IPS-11a (cell line): ENCODE results near the gene CGN.

Experiments used
- H3K4me3 ChIP-seq: one replicate; pipeline ENCODE4 v1.5.1; 2013; ENCODE audit warnings: low read depth, low read length, control low read depth

CGN gene

GRCh38 chr1:151545542-151545941, 34.4 kb downstream of the CGN start:
- H3K4me3 ChIP-seq = no peak overlapping the region

GRCh38 chr1:151546011-151546925, 35.1 kb downstream of the CGN start:
- no peak overlapping the region for H3K4me3 ChIP-seq

GRCh38 chr1:151547119-151547899, 36.1 kb downstream of the CGN start:
- H3K4me3 ChIP-seq = no peak overlapping the region

- no peak overlapping the region for H3K4me3 ChIP-seq
Measured at GRCh38 chr1:151547900-151548230, 36.7 kb downstream of the CGN start.

GRCh38 chr1:151549199-151549598, 38.0 kb downstream of the CGN start:
- H3K4me3 ChIP-seq = no peak overlapping the region

GRCh38 chr1:151553659-151554058, 42.5 kb downstream of the CGN start:
- no peak overlapping the region for H3K4me3 ChIP-seq

- no peak overlapping the region for H3K4me3 ChIP-seq
Measured at GRCh38 chr1:151556052-151556451, 44.9 kb downstream of the CGN start.

GRCh38 chr1:151562661-151563060, 51.5 kb downstream of the CGN start:
- no peak overlapping the region for H3K4me3 ChIP-seq

GRCh38 chr1:151563376-151563775, 52.2 kb downstream of the CGN start:
- H3K4me3 ChIP-seq = no peak overlapping the region

GRCh38 chr1:151565502-151566189, 54.5 kb downstream of the CGN start:
- H3K4me3 ChIP-seq = no peak overlapping the region

- H3K4me3 ChIP-seq = no peak overlapping the region
Measured at GRCh38 chr1:151568626-151569088, 57.5 kb downstream of the CGN start.

GRCh38 chr1:151570819-151571218, 59.6 kb downstream of the CGN start:
- no peak overlapping the region for H3K4me3 ChIP-seq

GRCh38 chr1:151574575-151575529, 63.7 kb downstream of the CGN start:
- H3K4me3 ChIP-seq = no peak overlapping the region

- H3K4me3 ChIP-seq = no peak overlapping the region
Measured at GRCh38 chr1:151577173-151577572, 66.0 kb downstream of the CGN start.

- H3K4me3 ChIP-seq = no peak overlapping the region
Measured at GRCh38 chr1:151578941-151579340, 67.8 kb downstream of the CGN start.

- H3K4me3 ChIP-seq = no peak overlapping the region
Measured at GRCh38 chr1:151579436-151580225, 68.4 kb downstream of the CGN start.

GRCh38 chr1:151581451-151581850, 70.3 kb downstream of the CGN start:
- H3K4me3 ChIP-seq = no peak overlapping the region

GRCh38 chr1:151581921-151582320, 70.7 kb downstream of the CGN start:
- no peak overlapping the region for H3K4me3 ChIP-seq

GRCh38 chr1:151583796-151584195, 72.6 kb downstream of the CGN start:
- H3K4me3 ChIP-seq = no peak overlapping the region

- H3K4me3 ChIP-seq = no peak overlapping the region
Measured at GRCh38 chr1:151584278-151584677, 73.1 kb downstream of the CGN start.
